A549 (cell line): ENCODE measurements around the gene MEGF6. TPM values are rescaled to one million over a fixed set of nuclear protein-coding genes. Genes with fewer than 3 reads are reported as not detected.
"Not testable (repeated sequence)": the region's sequence is repeated elsewhere in the genome, so short reads cannot be mapped to it uniquely, and the experiment has no call there.

Source experiments
- ATAC-seq, 2 experiments: fragments of 200-7000 bp in 1 of 2; fragments of >200 bp in 1 of 2; cut with Nextera tagmentation in 1 of 2; cut with Tn5 transposase in 1 of 2; 3 replicates each; pipeline versions ENCODE4 v1.8.0 to v1.9.1; 2018 to 2020; ENCODE audit warnings: mild to moderate bottlenecking in 1 of 2, moderate library complexity in 1 of 2
- CTCF ChIA-PET: fragments of 300-600 bp; sonication (Branson Sonifier 250); formaldehyde crosslinking; extraction: SDS; loops from one replicate; lab custom pipeline; 2021; ENCODE audit warnings: antibody characterized with exemption, inconsistent platforms; lab: Yijun Ruan, JAX
- POLR2A ChIA-PET: fragments of 350-600 bp; formaldehyde crosslinking; extraction: SDS; loops from one replicate; lab custom pipeline; 2021; ENCODE audit warnings: antibody characterized with exemption, inconsistent platforms; lab: Yijun Ruan, JAX
- DNase-seq, 2 experiments: peaks; one replicate each; pipeline versions ENCODE4 v3.0.0 to v3.0.0-alpha.2; 2011 to 2016; ENCODE audit warnings: low read depth in 1 of 2, low spot score in 1 of 2
- FAIRE-seq: peaks from 2 replicates; lab custom pipeline; 2011; peaks lifted over from hg19 to GRCh38; lab: Jason Lieb, UNC
- H3K27ac ChIP-seq, 2 experiments: fragments of >200 bp; sonication (Bioruptor Twin); formaldehyde crosslinking; 3 replicates each; pipeline ENCODE4 v1.5.1; 2016 to 2017
- H3K4me1 ChIP-seq: fragments of >200 bp; sonication (Bioruptor Twin); formaldehyde crosslinking; 3 replicates; pipeline ENCODE4 v1.6.1; 2016
- H3K4me2 ChIP-seq: fragments of >200 bp; sonication (Bioruptor Twin); formaldehyde crosslinking; 3 replicates; pipeline ENCODE4 v1.6.1; 2016
- H3K4me3 ChIP-seq: fragments of >200 bp; sonication (Bioruptor Twin); formaldehyde crosslinking; 3 replicates; pipeline ENCODE4 v1.5.1; 2016
- H3K9me3 ChIP-seq: fragments of >200 bp; sonication (Bioruptor Twin); formaldehyde crosslinking; 3 replicates; pipeline ENCODE4 v1.6.1; 2016
- BHLHE40 ChIP-seq: IDR thresholded peaks from 2 replicates; pipeline ENCODE4 v1.6.1; 2012; ENCODE audit warnings: low read depth, low read length, inconsistent platforms
- CHD2 ChIP-seq: fragments of 150-350 bp; IDR thresholded peaks from 2 replicates; pipeline ENCODE4 v1.6.1; 2014; ENCODE audit warnings: low read length; ENCODE audit not compliant: partially characterized antibody
- CHD4 ChIP-seq: fragments of 200-600 bp; sonication (generic); IDR thresholded peaks from 2 replicates; pipeline ENCODE4 v1.6.1; 2016; ENCODE audit warnings: antibody characterized with exemption, mild to moderate bottlenecking, borderline replicate concordance
- EP300 ChIP-seq, 2 experiments: fragments of >200 bp; sonication (Bioruptor Twin); formaldehyde crosslinking; IDR thresholded peaks; 2 replicates in 1 of 2; 3 replicates in 1 of 2; pipeline ENCODE4 v1.6.1; 2016 to 2017
- HEYL ChIP-seq: fragments of 250-450 bp; sonication (Bioruptor Pico); IDR thresholded peaks from 2 replicates; pipeline ENCODE4 v1.8.0; 2021; ENCODE audit warnings: mild to moderate bottlenecking, moderate library complexity
- HOXB5 ChIP-seq: fragments of 250-450 bp; sonication (Bioruptor Pico); IDR thresholded peaks from 2 replicates; pipeline ENCODE4 v1.5.0; 2020; ENCODE audit warnings: mild to moderate bottlenecking, moderate library complexity
- MAFK ChIP-seq: fragments of 450-650 bp; IDR thresholded peaks from 2 replicates; pipeline ENCODE4 v1.6.1; 2014; ENCODE audit not compliant: partially characterized antibody
- MYC ChIP-seq: IDR thresholded peaks from 2 replicates; pipeline ENCODE4 v1.6.1; 2012; ENCODE audit warnings: mild to moderate bottlenecking, inconsistent platforms, low read length, improper control_type of control experiment, borderline replicate concordance
- NPAS2 ChIP-seq: fragments of 250-450 bp; sonication (Bioruptor Pico); IDR thresholded peaks from 2 replicates; pipeline ENCODE4 v1.8.0; 2022; ENCODE audit warnings: mild to moderate bottlenecking, moderate library complexity, borderline replicate concordance
- NR3C1 ChIP-seq: fragments of >200 bp; sonication (Bioruptor Twin); formaldehyde crosslinking; IDR thresholded peaks from 3 replicates; pipeline ENCODE4 v1.6.1; 2017
- RARB ChIP-seq: fragments of 250-450 bp; sonication (Bioruptor Pico); IDR thresholded peaks from 2 replicates; pipeline ENCODE4 v1.8.0; 2021; ENCODE audit warnings: mild to moderate bottlenecking, moderate library complexity
- RFX5 ChIP-seq: fragments of 450-650 bp; IDR thresholded peaks from 2 replicates; pipeline ENCODE4 v1.7.1; 2014; ENCODE audit warnings: antibody characterized with exemption, mild to moderate bottlenecking, moderate library complexity
- SMC3 ChIP-seq: fragments of >200 bp; sonication (Bioruptor Twin); formaldehyde crosslinking; IDR thresholded peaks from 3 replicates; pipeline ENCODE4 v1.6.1; 2018; ENCODE audit warnings: inconsistent platforms
- TP53 ChIP-seq: fragments of 250-450 bp; sonication (Bioruptor Pico); IDR thresholded peaks from 2 replicates; pipeline ENCODE4 v1.5.0; 2021; ENCODE audit warnings: mild to moderate bottlenecking, moderate library complexity
- ZSCAN20 ChIP-seq: fragments of 250-450 bp; sonication (Bioruptor Pico); IDR thresholded peaks from 2 replicates; pipeline ENCODE4 v1.8.0; 2022; ENCODE audit warnings: mild to moderate bottlenecking, moderate library complexity
- WGBS: methylation state at CpG from one replicate; pipeline ENCODE4 v1.1.6; 2017; ENCODE audit errors: missing lambda C conversion rate; 5-methylcytosine and 5-hydroxymethylcytosine counted together
- polyA plus RNA-seq, 4 experiments: library from polyadenylated mRNA; depleted of rRNA in 3 of 4; stranded (reverse); fragments of >200 nt; fragmentation: RNase III in 1 of 4; extraction: RNeasy Plus Mini Kit Qiagen cat#74134 plus additional on column Dnase treatment in 1 of 4; gene quantifications; 2 replicates in 3 of 4; 3 replicates in 1 of 4; pipeline ENCODE4 v1.2.3, GENCODE V29; 2011 to 2017
- TF ChIP-seq, protein P1 (sequence below): fragments of >200 bp; sonication (Bioruptor Twin); formaldehyde crosslinking; IDR thresholded peaks from 3 replicates; pipeline ENCODE4 v1.5.1; 2016

Gene MEGF6
- polyA plus RNA-seq, 2 of the 4 experiments (the other 2 are of a cell fraction) = 0.66 to 13.7 TPM

DNA sequence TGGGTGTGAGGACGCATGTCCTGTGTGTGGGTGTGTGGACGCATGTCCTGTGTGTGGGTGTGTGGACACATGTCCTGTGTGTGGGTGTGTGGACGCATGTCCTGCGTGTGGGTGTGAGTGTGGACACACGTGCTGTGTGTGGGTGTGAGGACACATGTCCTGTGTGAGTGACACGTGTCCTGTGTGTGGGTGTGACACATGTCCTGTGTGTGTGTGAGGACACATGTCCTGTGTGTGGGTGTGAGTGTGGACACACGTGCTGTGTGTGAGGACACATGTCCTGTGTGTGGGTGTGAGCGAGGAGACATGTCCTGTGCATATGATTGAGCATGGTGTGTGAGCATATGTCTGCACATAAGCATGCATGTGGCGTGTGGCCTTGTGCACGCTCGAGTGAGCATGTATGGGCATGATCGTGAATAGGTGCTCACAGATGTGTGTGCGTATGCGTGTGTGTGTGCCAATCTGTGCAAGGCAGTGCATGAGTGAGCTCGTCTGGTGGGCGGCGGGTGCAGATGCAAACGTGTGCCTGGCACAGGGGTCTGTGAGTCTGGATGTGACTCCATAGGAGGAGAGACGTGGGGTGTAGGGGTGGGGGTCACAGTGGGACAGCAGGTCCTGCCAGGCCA lies 25.3 kb downstream of the MEGF6 start:
- FAIRE-seq (no peak), DNase-seq (no peak), ATAC-seq (no peak)
- no peak overlapping the region for H3K4me3 ChIP-seq
- 89% methylated on average over 18 of the region's 19 CpGs for WGBS
- no peaks in the 10 kb centered on the region for H3K9me3 ChIP-seq
- no peak overlapping the region for H3K27ac ChIP-seq
- H3K4me2 ChIP-seq = no peak overlapping the region
- POLR2A ChIA-PET = no interaction called here
- peaks cover 9% of the 10 kb centered on the region; the same call in 2 of the 3 replicates for H3K4me1 ChIP-seq
- CTCF ChIA-PET = interaction anchor here (1.6 to 2.2 kb wide), 4 partner anchors 21 to 95 kb away, joined by 6 to 15 read pairs (median 10); no protein-coding TSS in a partner anchor
- TF ChIP-seq HOXB5 (CRISPR knock-in tag) = no peak
- no peak for TF ChIP-seq HEYL (CRISPR knock-in tag)
- TF ChIP-seq NR3C1 = no peak
- TF ChIP-seq BHLHE40 = no peak
- no peak for TF ChIP-seq CHD4
- TF ChIP-seq ZSCAN20 = no peak
- TF ChIP-seq CHD2 = no peak
- TF ChIP-seq RFX5 = no peak
- TF ChIP-seq SMC3 = no peak

DNA sequence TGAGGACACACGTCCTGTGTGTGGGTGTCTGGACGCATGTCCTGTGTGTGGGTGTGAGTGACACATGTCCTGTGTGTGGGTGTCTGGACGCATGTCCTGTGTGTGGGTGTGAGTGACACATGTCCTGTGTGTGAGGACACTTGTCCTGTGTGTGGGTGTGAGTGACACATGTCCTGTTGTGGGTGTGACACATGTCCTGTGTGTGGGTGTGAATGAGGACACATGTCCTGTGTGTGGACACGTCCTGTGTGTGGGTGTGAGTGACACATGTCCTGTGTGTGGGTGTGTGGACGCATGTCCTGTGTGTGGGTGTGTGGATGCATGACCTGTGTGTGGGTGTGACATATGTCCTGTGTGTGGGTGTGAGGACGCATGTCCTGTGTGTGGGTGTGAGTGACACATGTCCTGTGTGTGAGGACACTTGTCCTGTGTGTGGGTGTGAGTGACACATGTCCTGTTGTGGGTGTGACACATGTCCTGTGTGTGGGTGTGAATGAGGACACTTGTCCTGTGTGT lies 25.9 kb downstream of the MEGF6 start:
- WGBS = 57% methylated on average over 5 of the region's 6 CpGs
- H3K27ac ChIP-seq, FAIRE-seq, H3K4me2 ChIP-seq, H3K4me1 ChIP-seq, ATAC-seq, POLR2A ChIA-PET, H3K4me3 ChIP-seq, DNase-seq, H3K9me3 ChIP-seq: not testable (repeated sequence)
- CTCF ChIA-PET = interaction anchor here (1.1 kb wide), 1 partner anchor 30 kb away, joined by 3 read pairs; no protein-coding TSS in a partner anchor

DNA sequence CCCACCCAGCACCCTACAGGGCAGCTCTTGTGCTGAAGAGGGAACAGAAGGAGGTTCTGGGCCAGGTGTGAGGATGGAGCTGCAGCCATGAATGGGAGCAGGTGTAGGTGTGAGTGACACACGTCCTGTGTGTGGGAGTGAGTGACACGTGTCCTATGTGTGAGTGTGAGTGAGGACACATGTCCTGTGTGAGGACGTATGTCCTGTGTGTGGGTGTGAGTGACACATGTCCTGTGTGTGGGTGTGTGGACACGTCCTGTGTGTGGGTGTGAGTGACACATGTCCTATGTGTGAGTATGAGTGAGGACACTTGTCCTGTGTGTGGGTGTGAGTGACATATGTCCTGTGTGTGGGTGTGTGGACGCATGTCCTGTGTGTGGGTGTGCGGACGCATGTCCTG lies 26.4 kb downstream of the MEGF6 start:
- H3K27ac ChIP-seq = no peak overlapping the region
- no peak overlapping the region for H3K4me2 ChIP-seq
- TF ChIP-seq RARB (CRISPR knock-in tag) (no peak), MAFK (no peak), NPAS2 (no peak), TP53 (no peak), EP300 (IDR thresholded peaks at IDR 0.05) (no peak), MYC (no peak), NR3C1 (no peak), SMC3 (no peak)
- TF ChIP-seq, protein P1, sequence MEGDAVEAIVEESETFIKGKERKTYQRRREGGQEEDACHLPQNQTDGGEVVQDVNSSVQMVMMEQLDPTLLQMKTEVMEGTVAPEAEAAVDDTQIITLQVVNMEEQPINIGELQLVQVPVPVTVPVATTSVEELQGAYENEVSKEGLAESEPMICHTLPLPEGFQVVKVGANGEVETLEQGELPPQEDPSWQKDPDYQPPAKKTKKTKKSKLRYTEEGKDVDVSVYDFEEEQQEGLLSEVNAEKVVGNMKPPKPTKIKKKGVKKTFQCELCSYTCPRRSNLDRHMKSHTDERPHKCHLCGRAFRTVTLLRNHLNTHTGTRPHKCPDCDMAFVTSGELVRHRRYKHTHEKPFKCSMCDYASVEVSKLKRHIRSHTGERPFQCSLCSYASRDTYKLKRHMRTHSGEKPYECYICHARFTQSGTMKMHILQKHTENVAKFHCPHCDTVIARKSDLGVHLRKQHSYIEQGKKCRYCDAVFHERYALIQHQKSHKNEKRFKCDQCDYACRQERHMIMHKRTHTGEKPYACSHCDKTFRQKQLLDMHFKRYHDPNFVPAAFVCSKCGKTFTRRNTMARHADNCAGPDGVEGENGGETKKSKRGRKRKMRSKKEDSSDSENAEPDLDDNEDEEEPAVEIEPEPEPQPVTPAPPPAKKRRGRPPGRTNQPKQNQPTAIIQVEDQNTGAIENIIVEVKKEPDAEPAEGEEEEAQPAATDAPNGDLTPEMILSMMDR = no peak
- CTCF ChIA-PET = interaction anchor here (1.1 kb wide), 1 partner anchor 31 kb away, joined by 3 read pairs; no protein-coding TSS in a partner anchor
- no peak for FAIRE-seq
- no peak overlapping the region for H3K4me3 ChIP-seq
- 77% methylated on average over 7 of the region's 7 CpGs for WGBS
- no peak for ATAC-seq
- POLR2A ChIA-PET = no interaction called here
- H3K9me3 ChIP-seq = no peaks in the 10 kb centered on the region
- DNase-seq = no peak
- peaks cover 9% of the 10 kb centered on the region; the same call in 2 of the 3 replicates for H3K4me1 ChIP-seq

DNA sequence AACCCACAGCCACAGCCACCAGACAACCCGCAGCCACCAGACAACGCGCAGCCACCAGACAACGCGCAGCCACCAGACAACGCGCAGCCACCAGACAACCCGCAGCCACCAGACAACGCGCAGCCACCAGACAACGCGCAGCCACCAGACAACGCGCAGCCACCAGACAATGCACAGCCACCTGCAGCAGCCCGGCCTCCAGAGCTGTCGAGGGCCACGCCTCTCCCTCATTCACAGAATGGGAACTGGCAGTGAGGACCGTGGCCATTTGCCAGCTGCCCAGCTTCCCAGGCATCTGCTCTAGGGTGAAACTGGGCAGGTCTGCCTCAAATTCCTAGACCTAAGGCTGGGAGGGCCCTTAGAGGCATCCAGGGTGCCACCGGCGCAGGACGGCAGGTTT lies 27.6 kb downstream of the MEGF6 start:
- ATAC-seq, H3K4me2 ChIP-seq, H3K27ac ChIP-seq, DNase-seq, H3K9me3 ChIP-seq, H3K4me3 ChIP-seq, H3K4me1 ChIP-seq, FAIRE-seq, POLR2A ChIA-PET: not testable (repeated sequence)
- CTCF ChIA-PET = interaction anchor here (1.2 kb wide), 1 partner anchor 10 kb away, joined by 4 read pairs; no protein-coding TSS in a partner anchor
- no CpG with 5 or more reads among the region's 21 CpGs for WGBS
